Thymus (tissue), 11 donors: Measurements from ENCODE around the gene HTD2. TPM values are rescaled to one million over a fixed set of nuclear protein-coding genes. Genes with fewer than 3 reads are reported as not detected.
"Not testable (repeated sequence)": the region's sequence is repeated elsewhere in the genome, so short reads cannot be mapped to it uniquely, and the experiment has no call there.

ENCODE experiments used
- DNase-seq, 9 donors: peaks; one replicate each; pipeline ENCODE4 v3.0.0-alpha.2; 2013; ENCODE audit warnings: low spot score in 9 of 9, low read depth in 6 of 9, missing footprints in 1 of 9
- H3K27ac ChIP-seq, 2 donors: one replicate each; pipeline ENCODE4 v1.5.1; 2013; ENCODE audit warnings: control low read depth in 1 of 2, low read depth in 1 of 2, low read length in 1 of 2, mild to moderate bottlenecking in 1 of 2, moderate library complexity in 1 of 2
- H3K27me3 ChIP-seq, 2 donors: one replicate each; pipeline ENCODE4 v1.5.1; 2013; ENCODE audit warnings: low read length in 1 of 2; ENCODE audit not compliant: control insufficient read depth in 2 of 2, insufficient read depth in 1 of 2
- H3K36me3 ChIP-seq, 2 donors: one replicate each; pipeline ENCODE4 v1.5.1; 2013; ENCODE audit warnings: low read length in 1 of 2, mild to moderate bottlenecking in 1 of 2, moderate library complexity in 1 of 2; ENCODE audit not compliant: control insufficient read depth in 2 of 2, insufficient read depth in 2 of 2
- H3K4me1 ChIP-seq, 2 donors: one replicate each; pipeline ENCODE4 v1.5.1; 2013; ENCODE audit warnings: low read length in 2 of 2; ENCODE audit not compliant: control insufficient read depth in 2 of 2, insufficient read depth in 2 of 2
- H3K4me3 ChIP-seq, 2 donors: one replicate each; pipeline ENCODE4 v1.5.1; 2013; ENCODE audit warnings: low read length in 2 of 2, control low read depth in 1 of 2, mild to moderate bottlenecking in 1 of 2
- H3K9me3 ChIP-seq, 2 donors: one replicate each; pipeline ENCODE4 v1.5.1; 2013; ENCODE audit warnings: low read length in 1 of 2, mild to moderate bottlenecking in 1 of 2; ENCODE audit not compliant: control insufficient read depth in 2 of 2, insufficient read depth in 1 of 2
- WGBS: extraction: QIAGEN DNeasy Blood & Tissue Kit; methylation state at CpG from one replicate; pipeline ENCODE4 v1.1.7; 2013; 5-methylcytosine and 5-hydroxymethylcytosine counted together
- polyA plus RNA-seq: library from polyadenylated mRNA; stranded (reverse); fragments of 200-250 nt; gene quantifications from one replicate; pipeline ENCODE4 v1.2.3, GENCODE V29; 2013
- total RNA-seq: library from RNA; stranded (reverse); fragments of 120-200 nt; gene quantifications from one replicate; pipeline ENCODE4 v1.2.4, GENCODE V29; 2013
- donor health status: healthy.

The HTD2 gene
- total and polyA plus RNA-seq, 2 donors = 6.3 to 6.9 TPM

GRCh38 chr3:58269356-58269755 is 37.0 kb upstream of the HTD2 start:
- Histone ChIP-seq H3K9me3 (no peaks in the 10 kb centered on the region), H3K4me3 (no peak overlapping the region), H3K27me3 (no peaks in the 10 kb centered on the region), H3K36me3 (no peaks in the 10 kb centered on the region), H3K4me1 (no peaks in the 10 kb centered on the region), H3K27ac (no peak overlapping the region)
- 68% methylated on average over 2 of the region's 2 CpGs for WGBS
- DNase-seq = no peak

- Histone ChIP-seq H3K4me1 (no peaks in the 10 kb centered on the region), H3K27me3 (no peaks in the 10 kb centered on the region), H3K36me3 (peaks cover 0 to 3% of the 10 kb centered on the region in 2 donors), H3K27ac (no peak overlapping the region), H3K9me3 (no peaks in the 10 kb centered on the region), H3K4me3 (no peak overlapping the region)
- WGBS = 99% methylated on average over 2 of the region's 2 CpGs
- DNase-seq = no peak
Measured at GRCh38 chr3:58270485-58270884, 35.8 kb upstream of the HTD2 start.

DNA sequence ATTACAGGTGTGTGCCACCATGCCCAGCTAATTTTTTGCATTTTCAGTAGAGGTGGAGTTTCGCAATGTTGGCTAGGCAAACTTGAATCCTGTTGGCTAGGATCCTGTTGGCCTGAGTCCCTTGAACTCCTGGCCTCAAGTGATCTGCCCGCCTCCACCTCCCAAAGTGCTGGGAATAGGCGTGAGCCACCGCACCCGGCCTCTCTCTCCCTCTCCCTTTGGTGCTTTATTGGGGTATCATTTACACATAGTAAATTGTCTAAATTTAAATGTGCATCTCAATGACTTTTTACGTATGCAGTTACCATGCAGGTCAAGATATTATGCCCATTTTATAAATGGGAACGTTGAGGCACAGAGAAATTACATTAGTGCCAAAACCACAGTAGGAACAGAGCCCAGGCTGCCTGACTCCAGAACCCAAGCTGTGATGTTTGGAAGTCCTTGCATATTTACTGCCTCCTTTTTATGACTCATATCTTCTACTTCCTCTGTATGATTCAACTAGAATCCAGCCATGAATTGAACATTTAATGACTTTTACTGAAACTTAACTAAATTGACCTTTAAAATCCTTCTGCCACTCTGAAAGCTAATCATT is 34.3 kb upstream of the HTD2 start:
- no peaks in the 10 kb centered on the region for H3K27me3 ChIP-seq
- DNase-seq = no peak
- H3K36me3 ChIP-seq = peaks cover 0 to 3% of the 10 kb centered on the region in 2 donors
- WGBS = 94% methylated on average over 7 of the region's 7 CpGs
- H3K27ac ChIP-seq = no peak overlapping the region
- H3K9me3 ChIP-seq = no peaks in the 10 kb centered on the region
- no peak overlapping the region for H3K4me3 ChIP-seq
- H3K4me1 ChIP-seq = no peaks in the 10 kb centered on the region

DNA sequence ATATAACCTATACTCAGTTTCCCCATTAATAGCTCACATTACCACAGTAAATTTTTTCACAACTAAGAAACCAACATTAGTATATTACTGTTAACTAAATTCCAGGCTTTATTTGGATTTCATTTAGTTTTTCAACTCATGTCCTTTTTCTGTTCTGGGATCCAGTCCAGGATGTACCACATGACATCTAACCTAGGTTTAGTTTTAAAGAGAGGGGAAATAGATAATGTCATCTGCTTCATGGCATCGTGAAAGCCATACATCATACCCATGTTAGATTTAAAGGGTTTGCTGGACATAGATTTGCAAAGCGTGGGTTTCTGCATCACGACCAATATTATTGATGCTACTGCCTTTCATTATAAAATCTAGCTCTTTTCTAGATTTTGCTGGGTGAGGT is 33.4 kb upstream of the HTD2 start:
- Histone ChIP-seq H3K27ac (no peak overlapping the region), H3K4me3 (no peak overlapping the region), H3K27me3 (no peaks in the 10 kb centered on the region), H3K4me1 (no peaks in the 10 kb centered on the region), H3K9me3 (no peaks in the 10 kb centered on the region), H3K36me3 (peaks cover 0 to 3% of the 10 kb centered on the region in 2 donors)
- 91% methylated on average over 3 of the region's 3 CpGs for WGBS
- DNase-seq = no peak

DNA sequence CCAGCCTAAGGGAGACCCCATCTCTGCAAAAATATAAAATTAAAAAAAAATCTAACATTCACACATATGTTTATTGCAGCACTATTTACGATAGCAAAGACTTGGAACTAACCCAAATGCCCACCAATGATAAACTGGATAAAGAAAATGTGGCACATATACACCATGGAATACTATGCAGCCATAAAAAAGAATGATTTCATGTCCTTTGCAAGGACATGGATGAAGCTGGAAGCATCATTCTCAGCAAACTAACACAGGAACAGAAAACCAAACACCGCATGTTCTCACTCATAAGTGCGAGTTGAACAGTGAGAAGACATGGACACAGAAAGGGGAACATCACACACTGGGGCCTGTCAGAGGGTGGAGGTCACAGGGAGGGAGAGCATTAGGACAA is 33.0 kb upstream of the HTD2 start:
- H3K27ac ChIP-seq, DNase-seq, H3K4me3 ChIP-seq, H3K9me3 ChIP-seq, H3K4me1 ChIP-seq, H3K27me3 ChIP-seq, H3K36me3 ChIP-seq: not testable (repeated sequence)
- 98% methylated on average over 3 of the region's 3 CpGs for WGBS

- DNase-seq = no peak
- no peaks in the 10 kb centered on the region for H3K27me3 ChIP-seq
- H3K4me3 ChIP-seq = no peak overlapping the region
- H3K9me3 ChIP-seq = no peaks in the 10 kb centered on the region
- WGBS = 90% methylated on average over 3 of the region's 3 CpGs
- H3K36me3 ChIP-seq = peaks cover 0 to 3% of the 10 kb centered on the region in 2 donors
- no peak overlapping the region for H3K27ac ChIP-seq
- no peaks in the 10 kb centered on the region for H3K4me1 ChIP-seq
Measured at GRCh38 chr3:58274027-58274614, 32.2 kb upstream of the HTD2 start.

GRCh38 chr3:58281069-58281468 is 25.3 kb upstream of the HTD2 start:
- Histone ChIP-seq H3K4me3 (no peak overlapping the region), H3K4me1 (no peaks in the 10 kb centered on the region), H3K36me3 (peaks cover 0 to 2% of the 10 kb centered on the region in 2 donors), H3K27ac (no peak overlapping the region), H3K9me3 (no peaks in the 10 kb centered on the region), H3K27me3 (no peaks in the 10 kb centered on the region)
- DNase-seq = no peak
- WGBS = 96% methylated on average over 7 of the region's 7 CpGs

DNA sequence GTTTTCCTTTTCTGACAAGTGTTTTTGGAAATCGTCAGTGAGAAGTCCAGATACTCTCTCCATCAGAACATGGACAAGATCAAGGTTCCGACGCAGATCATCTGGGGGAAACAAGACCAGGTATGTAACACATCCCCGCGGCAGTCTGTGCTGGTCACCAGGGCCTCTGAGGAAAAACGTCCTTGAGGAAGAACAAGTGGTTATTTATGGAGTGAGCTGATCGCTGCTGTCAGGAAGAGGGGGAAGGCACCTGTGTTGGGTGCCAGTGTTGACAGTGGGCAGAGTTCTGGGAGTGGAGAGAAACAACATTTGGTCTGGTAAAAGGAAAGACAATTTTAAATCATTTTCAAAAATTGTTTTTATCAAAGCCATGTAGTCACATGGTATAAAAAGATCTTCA is 21.0 kb upstream of the HTD2 start:
- no peaks in the 10 kb centered on the region for H3K4me1 ChIP-seq
- no peaks in the 10 kb centered on the region for H3K9me3 ChIP-seq
- H3K27ac ChIP-seq = no peak overlapping the region
- no peak overlapping the region for H3K4me3 ChIP-seq
- DNase-seq = no peak
- H3K27me3 ChIP-seq = no peaks in the 10 kb centered on the region
- peaks cover 0 to 2% of the 10 kb centered on the region in 2 donors for H3K36me3 ChIP-seq
- 96% methylated on average over 7 of the region's 7 CpGs for WGBS

- no peak for DNase-seq
- no peaks in the 10 kb centered on the region for H3K27me3 ChIP-seq
- no peak overlapping the region for H3K4me3 ChIP-seq
- WGBS = 97% methylated on average over 6 of the region's 6 CpGs
- H3K36me3 ChIP-seq = peaks cover 0 to 2% of the 10 kb centered on the region in 2 donors
- no peaks in the 10 kb centered on the region for H3K9me3 ChIP-seq
- H3K4me1 ChIP-seq = no peaks in the 10 kb centered on the region
- no peak overlapping the region for H3K27ac ChIP-seq
Measured at GRCh38 chr3:58287354-58287753, 19.0 kb upstream of the HTD2 start.
